HG03342 (cell line): ENCODE data around the gene CAPZA1.

Experiments used
- ATAC-seq: cut with Tn5 transposase; IDR thresholded peaks from one replicate; pipeline ENCODE4 v1.9.1; 2021; ENCODE audit warnings: mild to moderate bottlenecking, moderate library complexity; ENCODE audit not compliant: unreplicated experiment

Gene CAPZA1

GRCh38 chr1:112674986-112675727 lies 55.5 kb downstream of the CAPZA1 start:
- peak; percentile 30 for ATAC-seq

- no peak for ATAC-seq
These were observed 56.2 kb downstream of the CAPZA1 start for GRCh38 chr1:112675728-112676381.

DNA sequence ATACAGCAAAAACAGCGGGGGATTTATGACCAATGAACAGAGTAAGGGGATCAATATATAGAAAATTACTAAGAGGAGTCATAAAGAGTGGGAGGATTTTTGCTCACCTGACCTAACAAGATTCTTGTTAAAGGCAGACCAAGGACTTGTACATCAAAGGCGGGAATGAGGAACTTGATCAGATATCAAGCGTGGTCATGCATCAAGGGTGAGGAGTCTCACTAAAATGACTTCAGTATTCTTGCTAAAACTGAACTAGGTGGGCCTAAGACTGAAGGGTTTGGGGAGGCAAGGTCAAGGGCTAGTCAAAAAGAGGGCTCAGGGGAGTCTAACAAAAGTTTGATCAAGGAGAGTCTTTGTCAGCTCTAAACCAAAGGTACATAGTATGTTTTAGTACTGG lies 56.9 kb downstream of the CAPZA1 start:
- no peak for ATAC-seq

GRCh38 chr1:112677501-112677900 lies 57.9 kb downstream of the CAPZA1 start:
- no peak for ATAC-seq

GRCh38 chr1:112678605-112679004 lies 59.0 kb downstream of the CAPZA1 start:
- ATAC-seq, result no peak

- ATAC-seq, result no peak
These were observed 66.3 kb downstream of the CAPZA1 start for GRCh38 chr1:112685913-112686312.

DNA sequence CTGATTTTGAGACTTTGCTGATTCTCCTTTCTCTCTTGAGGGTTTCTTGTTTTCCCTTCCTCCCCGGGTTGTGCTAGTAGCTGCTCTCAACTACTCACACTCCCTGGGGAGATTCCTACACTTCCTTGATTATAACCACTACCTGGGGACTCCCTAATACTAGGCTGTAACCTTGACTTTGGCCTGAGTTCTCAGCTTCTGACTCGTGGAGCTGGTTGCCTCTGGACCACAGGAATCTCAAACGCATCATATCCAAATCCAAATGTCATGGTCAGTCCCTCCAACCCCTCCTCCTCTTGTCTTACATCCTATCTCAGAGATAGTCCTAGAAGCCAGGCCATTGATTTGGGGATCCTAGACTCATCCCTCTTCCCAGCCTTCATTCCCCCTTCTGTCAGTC lies 66.8 kb downstream of the CAPZA1 start:
- ATAC-seq, result no peak

DNA sequence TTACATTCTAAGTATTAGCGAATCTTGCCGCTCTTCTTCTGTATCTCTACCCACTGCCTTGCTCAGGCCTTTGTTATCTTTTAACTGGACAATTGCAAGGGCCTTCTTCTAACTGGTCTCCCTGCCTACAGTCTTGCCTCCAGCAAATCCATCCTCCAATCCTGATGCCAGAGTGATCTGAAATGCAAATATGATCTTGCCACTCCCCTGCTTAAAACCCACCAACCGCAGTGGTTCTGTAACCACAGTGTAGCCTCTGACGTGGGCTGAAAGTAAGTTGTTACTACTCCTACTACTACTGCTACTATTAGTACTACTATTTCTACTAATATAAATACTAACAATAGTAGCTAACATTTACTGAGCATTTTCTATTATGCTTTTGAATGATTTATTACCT lies 67.2 kb downstream of the CAPZA1 start:
- no peak for ATAC-seq

DNA sequence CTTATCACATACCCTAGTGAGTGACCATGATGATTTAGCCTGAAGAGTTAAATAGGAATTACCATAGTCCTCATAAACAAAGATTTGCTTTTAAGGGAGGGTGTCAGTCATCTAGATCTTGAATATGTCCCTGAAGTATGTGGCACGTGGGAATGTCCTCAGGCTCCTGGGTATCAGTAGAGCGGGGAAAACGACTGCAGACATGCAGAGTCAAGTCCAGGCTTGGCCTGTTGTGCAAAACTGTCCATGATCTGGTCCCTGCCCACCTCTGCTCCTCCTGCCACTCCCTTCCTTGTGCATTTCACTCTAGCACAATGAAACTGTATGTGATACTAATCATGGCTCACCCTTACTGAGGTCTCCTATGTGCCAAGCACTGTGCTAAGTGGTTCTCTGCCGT lies 67.7 kb downstream of the CAPZA1 start:
- no peak for ATAC-seq

- no peak for ATAC-seq
These were observed 68.3 kb downstream of the CAPZA1 start for GRCh38 chr1:112687785-112688496.

- ATAC-seq, result no peak
These were observed 69.2 kb downstream of the CAPZA1 start for GRCh38 chr1:112688781-112689193.

DNA sequence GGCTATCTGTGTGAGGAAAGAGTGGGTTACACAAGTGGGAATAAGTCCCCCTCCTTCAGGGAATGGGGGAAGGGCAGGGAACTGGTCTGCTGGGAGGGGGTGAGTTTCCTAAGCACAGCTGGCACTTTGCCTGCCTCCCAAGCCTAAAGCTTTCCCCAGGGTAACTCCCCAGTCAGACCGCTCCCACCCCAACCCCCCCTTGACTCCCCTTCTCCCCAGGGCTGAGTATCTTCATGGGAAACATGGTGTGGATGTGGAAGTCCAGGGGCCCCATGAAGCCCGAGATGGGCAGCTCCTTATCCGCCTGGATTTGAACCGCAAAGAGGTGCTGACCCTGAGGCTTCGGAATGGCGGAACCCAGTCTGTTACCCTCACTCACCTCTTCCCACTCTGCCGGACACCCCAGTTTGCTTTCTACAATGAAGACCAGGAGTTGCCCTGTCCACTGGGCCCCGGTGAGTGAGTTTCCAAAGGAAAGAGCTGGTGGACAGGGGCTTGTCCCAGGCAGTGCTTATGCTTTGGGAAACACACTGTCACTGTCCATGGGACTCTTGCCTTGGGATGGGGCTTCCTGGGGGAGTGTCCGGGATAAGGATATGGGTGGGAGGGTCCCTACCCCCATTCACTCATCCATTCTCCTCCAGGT lies 69.7 kb downstream of the CAPZA1 start:
- no peak for ATAC-seq

GRCh38 chr1:112689842-112690237 lies 70.2 kb downstream of the CAPZA1 start:
- no peak for ATAC-seq

GRCh38 chr1:112692681-112693080 lies 73.0 kb downstream of the CAPZA1 start:
- no peak for ATAC-seq

DNA sequence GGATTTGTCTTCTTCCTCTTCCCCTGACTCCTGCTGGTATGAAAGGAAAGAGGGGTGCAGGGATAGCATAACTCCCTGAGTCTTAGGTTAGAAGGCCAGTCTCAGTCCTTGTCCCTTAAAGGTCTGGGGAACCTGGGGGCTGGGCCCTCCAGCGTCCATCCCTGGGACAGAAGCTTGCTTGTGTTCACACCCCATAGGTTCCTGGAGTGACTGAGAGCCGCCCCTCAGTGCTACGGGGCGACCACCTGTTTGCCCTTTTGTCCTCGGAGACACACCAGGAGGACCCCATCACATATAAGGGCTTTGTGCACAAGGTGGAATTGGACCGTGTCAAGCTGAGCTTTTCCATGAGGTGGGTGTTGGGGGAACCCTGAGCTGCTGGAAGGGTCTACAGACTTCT lies 74.2 kb downstream of the CAPZA1 start:
- no peak for ATAC-seq

GRCh38 chr1:112694363-112694929 lies 74.8 kb downstream of the CAPZA1 start:
- ATAC-seq, result no peak

GRCh38 chr1:112695276-112695675 lies 75.6 kb downstream of the CAPZA1 start:
- ATAC-seq, result no peak

DNA sequence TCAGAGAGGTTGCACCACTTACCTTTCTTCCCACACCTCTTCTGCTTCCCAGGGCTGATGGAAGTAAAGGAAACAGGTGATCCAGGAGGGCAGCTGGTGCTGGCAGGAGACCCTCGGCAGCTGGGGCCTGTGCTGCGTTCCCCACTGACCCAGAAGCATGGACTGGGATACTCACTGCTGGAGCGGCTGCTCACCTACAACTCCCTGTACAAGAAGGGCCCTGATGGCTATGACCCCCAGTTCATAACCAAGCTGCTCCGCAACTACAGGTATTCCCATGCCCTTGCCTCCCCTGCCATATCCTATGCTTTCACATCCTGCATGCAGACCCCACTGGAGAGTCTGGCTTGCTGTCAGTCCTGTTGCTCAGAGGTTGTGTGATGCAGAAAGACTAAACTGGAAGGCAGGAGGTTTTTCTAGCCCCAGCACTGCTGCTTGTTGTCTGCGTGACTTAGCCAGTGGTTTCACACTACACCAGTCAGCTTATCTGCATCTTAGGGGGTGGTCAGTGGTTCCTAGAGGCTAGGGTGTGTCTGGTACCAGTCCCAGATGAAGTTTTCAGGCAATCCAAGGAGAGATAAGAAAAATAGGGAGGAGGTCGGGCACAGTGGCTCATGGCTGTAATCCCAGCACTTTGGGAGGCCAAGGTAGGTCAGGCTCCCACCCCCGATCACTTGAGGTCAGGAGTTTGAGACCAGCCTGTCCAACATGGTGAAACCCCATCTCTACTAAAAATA lies 77.1 kb downstream of the CAPZA1 start:
- no peak for ATAC-seq

DNA sequence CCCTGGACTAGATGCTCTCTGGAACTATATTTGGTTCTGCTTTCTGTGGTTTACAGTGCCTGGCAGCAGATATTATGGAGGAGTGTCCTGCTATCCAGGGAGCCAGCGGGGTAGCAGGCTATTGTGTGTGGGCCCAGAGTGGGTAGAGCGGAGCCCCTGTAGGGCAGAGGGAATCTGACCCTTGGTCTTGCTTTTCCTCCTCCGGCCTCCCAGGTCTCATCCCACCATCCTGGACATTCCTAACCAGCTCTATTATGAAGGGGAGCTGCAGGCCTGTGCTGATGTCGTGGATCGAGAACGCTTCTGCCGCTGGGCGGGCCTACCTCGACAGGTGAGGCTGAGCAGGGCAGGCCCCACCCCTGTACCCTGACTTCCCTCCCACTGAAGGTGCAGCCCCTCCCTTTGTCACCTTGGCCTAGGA lies 78.2 kb downstream of the CAPZA1 start:
- no peak for ATAC-seq
